CD4-positive, alpha-beta T cell treated with Interleukin-2 at 100 ng/mL for 4 hours (primary cell): ENCODE measurements around the gene SLC6A1.
A peak's percentile ranks its signal among the peaks of the same experiment; 100 is the strongest.
"Not testable (repeated sequence)": the region's sequence is repeated elsewhere in the genome, so short reads cannot be mapped to it uniquely, and the experiment has no call there.

ENCODE experiments used
- DNase-seq: peaks from one replicate; pipeline ENCODE4 v3.0.0-alpha.2; 2020; ENCODE audit warnings: low spot score

SLC6A1 gene

DNA sequence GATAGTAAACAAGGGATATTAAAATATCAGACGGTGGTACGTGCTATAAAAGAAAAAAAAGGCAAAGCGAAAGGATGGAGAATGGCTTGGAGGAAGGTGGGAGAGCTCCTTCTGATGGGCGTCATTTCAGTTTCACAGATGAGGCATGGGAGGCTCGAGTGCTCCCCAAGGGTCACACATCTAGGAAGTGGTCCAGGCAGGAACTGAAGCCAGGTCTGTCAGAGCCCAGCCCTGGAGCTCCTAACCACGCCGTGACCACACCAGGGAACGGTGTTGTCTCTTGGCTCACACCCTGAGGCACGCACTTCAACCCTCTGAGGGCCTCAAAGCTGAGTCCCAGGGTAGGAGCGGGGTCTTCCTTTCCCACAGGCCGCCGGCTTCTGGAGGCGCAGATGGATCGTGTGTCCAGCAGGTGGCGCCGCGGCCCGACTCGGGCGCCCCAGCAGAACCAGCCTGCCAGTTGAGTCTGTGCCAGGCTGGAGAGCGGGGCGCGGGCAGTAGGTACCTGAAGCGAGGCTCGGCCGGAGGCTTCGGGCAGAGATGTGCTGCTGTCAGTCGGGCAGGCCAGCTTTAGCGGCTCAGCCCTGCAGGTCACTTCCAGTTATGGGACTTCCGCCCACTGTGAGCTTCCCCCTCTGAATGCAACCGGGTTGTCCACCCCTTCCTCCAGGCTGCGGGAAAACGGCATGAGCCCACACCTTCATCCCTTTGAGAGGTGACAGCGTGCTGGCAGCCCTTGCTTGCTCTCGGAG, 68.1 kb downstream of the SLC6A1 start:
- DNase-seq = peak; percentile 6

DNA sequence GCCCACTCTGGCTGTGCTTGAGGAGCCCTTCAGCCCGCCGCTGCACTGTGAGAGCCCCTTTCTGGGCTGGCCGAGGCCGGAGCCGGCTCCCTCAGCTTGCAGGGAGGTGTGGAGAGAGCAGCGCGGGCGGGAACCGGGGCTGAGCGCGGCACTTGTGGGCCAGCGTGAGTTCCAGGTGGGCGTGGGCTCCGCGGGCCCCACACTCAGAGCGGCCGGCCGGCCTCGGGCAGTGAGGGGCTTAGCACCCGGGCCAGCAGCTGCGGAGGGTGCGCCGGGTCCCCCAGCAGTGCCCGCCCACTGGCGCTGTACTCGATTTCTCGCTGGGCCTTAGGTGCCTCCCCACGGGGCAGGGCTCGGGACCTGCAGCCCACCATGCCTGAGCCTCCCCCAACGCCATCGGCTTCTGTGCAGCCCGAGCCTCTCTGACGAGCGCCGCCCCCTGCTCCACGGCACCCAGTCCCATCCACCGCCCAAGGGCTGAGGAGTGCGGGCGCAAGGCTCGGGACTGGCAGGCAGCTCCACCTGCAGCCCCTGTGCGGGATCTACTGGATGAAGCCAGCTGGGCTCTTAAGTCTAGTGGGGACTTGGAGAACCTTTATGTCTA, 68.8 kb downstream of the SLC6A1 start:
- DNase-seq = not testable (repeated sequence)

GRCh38 chr3:11062704-11063103, 70.2 kb downstream of the SLC6A1 start:
- no peak for DNase-seq

- no peak for DNase-seq
Measured at GRCh38 chr3:11071096-11071755, 78.7 kb downstream of the SLC6A1 start.

DNA sequence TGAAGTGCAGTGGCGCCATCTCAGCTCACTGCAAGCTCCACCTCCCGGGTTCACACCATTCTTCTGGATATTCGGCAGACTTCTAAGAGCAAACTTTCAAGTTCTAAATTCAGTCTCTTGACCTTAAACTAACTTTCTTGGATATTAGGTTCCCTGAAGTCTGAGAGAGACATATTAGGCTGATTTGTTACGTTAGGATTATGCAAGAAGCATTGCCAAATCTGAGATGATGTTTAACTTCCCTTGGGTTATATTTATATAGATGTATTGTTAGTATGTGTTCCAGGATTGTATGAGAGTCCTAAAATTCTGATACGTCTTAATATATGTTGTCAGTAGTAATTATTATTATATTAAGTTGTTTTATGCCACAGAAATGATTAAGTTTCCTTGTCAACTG, 80.1 kb downstream of the SLC6A1 start:
- DNase-seq = no peak

GRCh38 chr3:11074011-11074410, 81.5 kb downstream of the SLC6A1 start:
- DNase-seq = no peak

- no peak for DNase-seq
Measured at GRCh38 chr3:11074451-11074850, 81.9 kb downstream of the SLC6A1 start.

GRCh38 chr3:11075122-11075521, 82.6 kb downstream of the SLC6A1 start:
- not testable (repeated sequence) for DNase-seq

DNA sequence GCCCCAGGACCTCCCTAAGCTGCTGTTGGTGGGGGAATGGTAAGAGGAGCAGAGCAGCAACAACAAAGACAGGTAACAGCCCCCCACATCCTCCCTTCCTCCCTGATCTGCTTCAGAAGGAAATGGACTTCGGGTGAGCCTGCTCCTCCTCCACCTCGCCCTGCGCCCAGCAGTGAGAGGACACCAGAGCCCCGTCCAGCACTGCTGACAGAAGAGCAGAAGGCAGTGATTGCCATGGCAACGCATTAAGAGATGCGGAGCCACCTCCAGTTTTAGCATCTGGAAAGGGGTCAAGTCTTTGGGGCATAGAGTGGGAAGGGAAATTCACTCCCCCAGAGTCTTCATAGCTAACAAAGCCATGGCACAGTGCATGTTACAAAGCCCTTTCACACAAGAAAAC, 84.2 kb downstream of the SLC6A1 start:
- DNase-seq = no peak

GRCh38 chr3:11077466-11077865, 84.9 kb downstream of the SLC6A1 start:
- no peak for DNase-seq

DNA sequence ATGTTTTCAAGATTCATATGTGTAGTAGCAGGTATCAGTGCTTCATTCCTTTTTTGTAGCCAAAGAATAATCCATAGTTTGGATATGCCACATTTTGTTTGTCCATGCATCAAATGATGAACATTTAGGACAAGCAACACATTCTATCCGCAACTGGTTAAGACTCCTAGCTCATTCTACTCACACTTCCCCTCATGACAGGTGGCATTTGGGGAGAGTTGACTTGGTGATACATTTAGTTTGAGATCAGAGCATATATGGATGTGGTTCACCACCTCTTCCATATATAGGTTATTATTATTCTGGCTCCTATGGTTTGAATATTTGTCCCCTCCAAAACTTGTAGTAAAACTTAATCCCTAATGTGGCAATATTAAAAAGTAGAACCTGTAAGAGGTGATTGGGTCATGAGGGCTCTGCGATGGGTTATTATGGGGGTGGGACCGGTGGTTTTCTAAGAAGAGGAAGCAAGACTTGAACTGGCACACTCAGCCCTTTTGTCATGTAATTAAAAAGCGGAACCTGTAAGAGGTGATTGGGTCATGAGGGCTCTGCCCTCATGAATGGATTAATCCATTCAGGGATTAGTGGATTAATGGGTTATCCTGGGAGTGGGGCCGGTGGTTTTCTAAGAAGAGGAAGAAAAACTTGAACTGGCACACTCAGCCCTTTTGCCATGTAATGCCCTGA, 86.4 kb downstream of the SLC6A1 start:
- no peak for DNase-seq

- no peak for DNase-seq
Measured at GRCh38 chr3:11080492-11080891, 87.9 kb downstream of the SLC6A1 start.

DNA sequence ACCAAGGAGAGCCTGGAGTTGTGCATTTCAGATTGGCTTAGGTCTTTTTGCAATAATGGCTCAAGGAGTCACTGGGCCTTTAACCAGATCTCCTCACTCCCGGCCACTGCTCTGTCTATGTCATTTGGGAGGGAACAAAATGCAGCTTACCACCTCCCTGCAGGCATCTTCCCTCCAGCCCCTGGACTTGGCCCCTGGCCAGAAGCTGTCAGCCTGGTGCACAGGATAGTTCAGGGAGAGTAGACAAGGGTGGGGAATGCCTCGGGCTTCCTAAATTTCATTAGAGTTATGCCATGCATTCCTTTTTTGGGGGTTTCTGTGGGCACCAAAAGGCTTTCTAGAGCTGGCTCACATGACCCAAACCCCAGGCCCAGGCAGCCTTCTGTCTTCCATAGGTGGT, 91.5 kb downstream of the SLC6A1 start:
- DNase-seq = no peak

GRCh38 chr3:11084677-11085076, 92.1 kb downstream of the SLC6A1 start:
- no peak for DNase-seq

- no peak for DNase-seq
Measured at GRCh38 chr3:11085093-11085840, 92.7 kb downstream of the SLC6A1 start.

DNA sequence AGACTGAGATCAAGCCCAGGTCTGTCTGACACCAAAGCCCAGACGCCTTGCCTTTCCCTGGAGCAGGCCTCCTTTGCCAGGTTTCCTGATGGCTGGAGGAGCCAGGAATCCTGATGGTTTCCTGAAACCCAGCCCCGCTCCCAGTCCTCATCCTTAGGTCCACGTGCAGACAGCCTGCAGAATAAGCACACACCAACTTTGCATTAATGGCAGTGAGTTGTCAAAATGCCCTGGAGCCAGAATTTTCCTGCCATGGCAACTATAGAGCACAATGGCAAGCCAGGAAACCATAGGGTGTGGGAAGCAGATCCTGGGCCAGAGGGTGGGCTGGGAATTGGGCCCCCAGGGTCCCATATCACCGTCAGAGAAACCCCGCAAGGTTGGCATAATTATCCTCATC, 94.3 kb downstream of the SLC6A1 start:
- no peak for DNase-seq

DNA sequence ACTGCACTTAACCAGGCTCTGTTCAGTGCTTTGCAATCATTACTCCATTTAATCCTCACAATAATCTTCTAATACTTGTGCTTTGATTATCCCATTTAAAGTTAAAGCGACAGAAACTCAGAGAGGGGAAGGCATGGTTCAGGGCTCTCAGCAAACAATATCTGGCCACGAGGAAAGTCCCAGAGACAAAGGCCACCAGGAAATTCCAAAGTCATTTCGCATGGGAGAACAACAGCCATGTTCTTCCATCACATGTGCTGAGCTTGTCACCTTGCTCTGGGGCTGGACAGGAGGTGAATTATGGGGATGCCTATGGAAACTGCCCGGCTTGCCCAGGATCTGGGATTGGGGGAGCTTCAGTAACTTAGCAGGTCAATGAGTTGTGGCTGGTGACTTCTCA, 95.5 kb downstream of the SLC6A1 start:
- no peak for DNase-seq

DNA sequence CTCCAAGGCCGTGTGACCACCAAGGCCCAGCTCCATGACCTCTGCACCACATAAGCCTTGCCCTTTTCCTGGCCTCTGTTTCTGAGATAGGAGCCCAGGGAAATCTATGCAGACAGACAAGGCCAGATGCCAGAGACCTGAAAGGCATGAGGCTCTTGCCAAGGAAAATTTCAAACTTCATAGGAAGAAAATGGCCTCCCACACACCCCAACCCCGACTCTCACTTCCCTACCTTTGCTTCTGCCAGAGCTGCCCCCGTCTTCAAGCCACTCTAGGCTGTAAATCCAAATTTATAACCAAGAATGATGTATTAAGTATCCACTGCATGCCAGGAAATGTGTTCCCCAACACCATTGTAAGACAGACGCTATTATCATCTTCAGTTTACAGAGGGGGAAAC, 96.3 kb downstream of the SLC6A1 start:
- DNase-seq = no peak
